Left lung (tissue), 10 donors: ENCODE results near the gene FOXD1. TPM values are rescaled to one million over a fixed set of nuclear protein-coding genes. Genes with fewer than 3 reads are reported as not detected.

Experiments used
- ATAC-seq: fragments of 200-7000 bp; cut with Tn5 transposase; one replicate; pipeline ENCODE4 v1.9.1; 2020; ENCODE audit warnings: moderate library complexity
- DNase-seq, 4 donors: peaks; one replicate each; pipeline ENCODE4 v3.0.0-alpha.2; 2013 to 2020
- H3K27ac ChIP-seq, 2 donors: fragments of 200-600 bp; sonication (generic) in 1 of 2; one replicate each; pipeline versions ENCODE4 v1.5.0 to v1.8.0; 2020 to 2021
- H3K27me3 ChIP-seq, 2 donors: fragments of 200-600 bp; sonication (generic) in 1 of 2; one replicate each; pipeline versions ENCODE4 v1.5.0 to v1.8.0; 2020 to 2021
- H3K36me3 ChIP-seq, 2 donors: fragments of 200-600 bp; sonication (generic) in 1 of 2; one replicate each; pipeline versions ENCODE4 v1.5.0 to v1.8.0; 2020 to 2021
- H3K4me1 ChIP-seq, 2 donors: fragments of 200-600 bp; one replicate each; pipeline ENCODE4 v1.8.0; 2021
- H3K4me3 ChIP-seq, 2 donors: fragments of 200-600 bp; sonication (generic) in 1 of 2; one replicate each; pipeline versions ENCODE4 v1.5.0 to v1.8.0; 2020 to 2021; ENCODE audit warnings: mild to moderate bottlenecking in 1 of 2
- H3K9me3 ChIP-seq, 2 donors: fragments of 200-600 bp; sonication (generic) in 1 of 2; one replicate each; pipeline versions ENCODE4 v1.5.0 to v1.8.0; 2020 to 2021
- CTCF ChIP-seq, 2 donors: fragments of 200-600 bp; sonication (generic) in 1 of 2; IDR thresholded peaks; one replicate each; pipeline versions ENCODE4 v1.5.0 to v1.8.0; 2021; ENCODE audit warnings: antibody characterized with exemption in 2 of 2
- intact Hi-C, 2 donors: fragments of 100-400 bp; cut with DNase I; formaldehyde crosslinking; loops; one replicate each; pipeline versions ENCODE4 v1.11.2 to v1.14.2; 2022
- polyA plus RNA-seq, 6 donors: library from polyadenylated mRNA; unstranded; fragments of 120-200 nt; gene quantifications; one replicate each; pipeline ENCODE4 v1.2.1, GENCODE V29; 2013; ENCODE audit not compliant: insufficient read length in 6 of 6
- total RNA-seq, 2 donors: library from RNA; stranded (reverse); fragmentation: NEBNext Ultra II Directional; extraction: Animal tissue kit (Norgen Biotek cat#: 25700); gene quantifications; one replicate each; pipeline ENCODE4 v1.2.1, GENCODE V29; 2021
- donor health status: DM: no; HTN: yes; CAD: no.
- donor health status: DM: no; HTN: no; CAD: no.

The FOXD1 gene
- total and polyA plus RNA-seq, 8 donors: 0.09 to 0.29 (median 0.10) TPM; not detected in 4

GRCh38 chr5:73452215-73452614 is 3.6 kb upstream of the FOXD1 start:
- ATAC-seq: no peak
- TF ChIP-seq CTCF (IDR thresholded peaks at IDR 0.05): no peak

DNA sequence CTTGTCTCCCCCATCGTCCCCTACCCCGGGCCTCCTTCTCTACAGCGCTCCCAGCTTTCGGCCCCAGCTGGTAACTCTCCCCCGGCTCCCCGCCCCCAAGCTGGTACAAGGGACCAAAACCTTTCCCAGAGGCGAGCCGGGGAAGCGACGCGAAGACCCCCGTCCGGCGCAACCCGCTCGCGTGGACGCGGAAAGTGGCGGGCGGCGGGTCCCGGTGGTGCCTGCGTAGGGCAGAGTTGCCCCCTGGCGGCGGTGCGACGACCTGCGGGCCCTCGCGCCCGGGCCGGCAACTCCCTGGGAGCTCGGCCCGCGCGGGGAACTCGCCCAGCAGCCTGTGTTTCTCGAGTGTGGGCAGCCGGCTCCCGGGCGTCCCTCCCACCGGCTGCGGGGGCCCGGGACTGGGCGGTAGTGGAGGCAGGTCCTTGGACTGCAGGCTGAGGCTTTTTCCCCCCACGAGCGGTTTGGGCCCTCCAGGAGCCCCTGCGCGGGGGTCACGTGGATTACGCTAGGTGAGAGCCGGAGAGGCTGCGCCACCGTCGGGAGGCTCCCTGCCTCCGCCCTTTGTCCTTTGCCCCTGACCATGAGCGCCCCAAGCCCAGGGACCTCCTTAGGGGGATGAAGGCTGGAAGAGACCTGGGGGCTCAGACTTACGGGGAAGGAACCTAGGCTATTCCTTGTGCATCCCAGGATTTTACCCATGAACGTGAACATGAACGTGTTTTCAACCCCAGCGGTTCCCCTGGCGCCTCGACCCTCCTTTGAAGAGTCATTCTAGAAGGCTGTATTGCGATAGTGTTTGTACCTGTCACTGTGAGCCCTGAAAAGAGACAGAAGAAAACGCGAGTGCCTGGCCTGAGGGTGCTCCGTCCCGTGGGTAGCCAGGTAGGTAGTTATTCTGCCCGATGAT is 2.9 kb upstream of the FOXD1 start:
- DNase-seq: peak in 3 of 4 donors; percentile 54 to 91 (median 66)
- intact Hi-C loops: no loop called here
- Histone ChIP-seq H3K27ac (no peak overlapping the region), H3K9me3 (no peaks in the 10 kb centered on the region), H3K27me3 (peaks cover 86 to 96% of the 10 kb centered on the region in 2 donors), H3K4me3 (no peak overlapping the region), H3K4me1 (peaks cover 4 to 25% of the 10 kb centered on the region in 2 donors), H3K36me3 (no peaks in the 10 kb centered on the region)
- TF ChIP-seq CTCF (IDR thresholded peaks at IDR 0.05): peak; percentile 83 to 88
- ATAC-seq: peak; percentile 88

More at GRCh38 chr5:73452215-73452614, 3.6 kb upstream of the FOXD1 start:
- Histone ChIP-seq H3K4me1 (peaks cover 4 to 20% of the 10 kb centered on the region in 2 donors), H3K27ac (no peak overlapping the region), H3K9me3 (no peaks in the 10 kb centered on the region), H3K36me3 (no peaks in the 10 kb centered on the region), H3K4me3 (no peak overlapping the region), H3K27me3 (peaks cover 85 to 98% of the 10 kb centered on the region in 2 donors)
- DNase-seq: no peak
- intact Hi-C loops: no loop called here

GRCh38 chr5:73450672-73451223 is 2.2 kb upstream of the FOXD1 start:
- Histone ChIP-seq H3K27me3 (peaks cover 87 to 96% of the 10 kb centered on the region in 2 donors), H3K36me3 (no peaks in the 10 kb centered on the region), H3K9me3 (no peaks in the 10 kb centered on the region), H3K27ac (no peak overlapping the region), H3K4me1 (peaks cover 4 to 26% of the 10 kb centered on the region in 2 donors), H3K4me3 (no peak overlapping the region)
- ATAC-seq (no peak), DNase-seq (peak in 1 of 4 donors; percentile 36)
- intact Hi-C loops: no loop called here
- TF ChIP-seq CTCF (IDR thresholded peaks at IDR 0.05): no peak

- Histone ChIP-seq H3K27ac (no peak overlapping the region), H3K36me3 (no peaks in the 10 kb centered on the region), H3K4me3 (no peak overlapping the region), H3K27me3 (peaks cover 87 to 96% of the 10 kb centered on the region in 2 donors), H3K9me3 (no peaks in the 10 kb centered on the region), H3K4me1 (peaks cover 4 to 26% of the 10 kb centered on the region in 2 donors)
- intact Hi-C loops: no loop called here
- TF ChIP-seq CTCF (IDR thresholded peaks at IDR 0.05): no peak
- ATAC-seq: no peak
- no peak for DNase-seq
These were observed 1.6 kb upstream of the FOXD1 start for GRCh38 chr5:73450137-73450536.
